Left lobe of liver (tissue), 1 donor: Measurements from ENCODE around the gene SMOC2. TPM values are rescaled to one million over a fixed set of nuclear protein-coding genes. Genes with fewer than 3 reads are reported as not detected.

Experiments
- total RNA-seq: library from RNA; stranded (reverse); gene quantifications from one replicate; pipeline ENCODE4 v1.2.1, GENCODE V29; 2021
- donor health status: DM: no; HTN: yes; CAD: no.

Gene SMOC2
- total RNA-seq, 1 donor from 2014 or later: 0.68 TPM

Other genes with a start within 250 kb of the SMOC2 start
- gene DACT2, start 121.4 kb upstream of the SMOC2 start, total RNA-seq: 1.5 TPM